CD4-positive, alpha-beta memory T cell (primary cell): ENCODE measurements around the gene DACH1. TPM values are rescaled to one million over a fixed set of nuclear protein-coding genes. Genes with fewer than 3 reads are reported as not detected.
"Not testable (repeated sequence)": the region's sequence is repeated elsewhere in the genome, so short reads cannot be mapped to it uniquely, and the experiment has no call there.

Experiments used
- CTCF ChIA-PET: fragments of 350-600 bp; sonication (Branson Sonifier 250); formaldehyde crosslinking; loops from one replicate; lab custom pipeline; 2021; ENCODE audit warnings: inconsistent platforms; ENCODE audit not compliant: partially characterized antibody; lab: Charles Lee
- POLR2A ChIA-PET: fragments of 350-600 bp; sonication (Branson Sonifier 250); formaldehyde crosslinking; loops from one replicate; lab custom pipeline; 2021; ENCODE audit not compliant: partially characterized antibody; lab: Charles Lee
- DNase-seq, 5 donors: peaks; one replicate each; pipeline versions ENCODE4 v3.0.0 to v3.0.0-alpha.2; 2020 to 2022; ENCODE audit warnings: mixed read lengths in 1 of 5
- H3K27ac ChIP-seq: one replicate; pipeline ENCODE4 v1.7.0; 2013; ENCODE audit warnings: low read depth, low read length
- H3K27me3 ChIP-seq: 2 replicates; pipeline ENCODE4 v1.7.0; 2013; ENCODE audit warnings: mild to moderate bottlenecking, low read length, moderate library complexity; ENCODE audit not compliant: insufficient read depth
- H3K36me3 ChIP-seq: 2 replicates; pipeline ENCODE4 v1.7.0; 2013; ENCODE audit warnings: mild to moderate bottlenecking, low read length, moderate library complexity; ENCODE audit not compliant: insufficient read depth
- H3K4me1 ChIP-seq: 2 replicates; pipeline ENCODE4 v1.7.0; 2013; ENCODE audit warnings: mild to moderate bottlenecking, low read length, moderate library complexity; ENCODE audit not compliant: insufficient read depth
- H3K4me3 ChIP-seq, 2 donors: one replicate each; pipeline ENCODE4 v1.7.0; 2013; ENCODE audit warnings: low read length in 2 of 2, mild to moderate bottlenecking in 1 of 2
- H3K9me3 ChIP-seq, 2 donors: one replicate each; pipeline ENCODE4 v1.7.0; 2013; ENCODE audit warnings: low read length in 2 of 2, control low read depth in 1 of 2; ENCODE audit not compliant: control insufficient read depth in 1 of 2
- H3K27ac Mint-ChIP-seq, 7 donors: one replicate each; pipeline ENCODE4 v1.8.0; 2020 to 2021; ENCODE audit warnings: mixed read lengths in 7 of 7, mild to moderate bottlenecking in 6 of 7, inconsistent platforms in 3 of 7, moderate library complexity in 3 of 7
- H3K27me3 Mint-ChIP-seq, 2 donors: one replicate each; pipeline ENCODE4 v1.8.0; 2020 to 2021; ENCODE audit warnings: mixed read lengths in 2 of 2
- H3K36me3 Mint-ChIP-seq, 2 donors: one replicate each; pipeline ENCODE4 v1.8.0; 2020 to 2021; ENCODE audit warnings: mixed read lengths in 2 of 2, inconsistent platforms in 1 of 2, mild to moderate bottlenecking in 1 of 2
- H3K4me1 Mint-ChIP-seq, 4 donors: one replicate each; pipeline ENCODE4 v1.8.0; 2020 to 2021; ENCODE audit warnings: mixed read lengths in 4 of 4, mild to moderate bottlenecking in 1 of 4
- H3K4me3 Mint-ChIP-seq, 8 donors: one replicate each; pipeline ENCODE4 v1.8.0; 2020 to 2021; ENCODE audit warnings: mixed read lengths in 8 of 8, mild to moderate bottlenecking in 7 of 8, moderate library complexity in 6 of 8, inconsistent platforms in 3 of 8
- H3K9me3 Mint-ChIP-seq, 8 donors: one replicate each; pipeline ENCODE4 v1.8.0; 2020 to 2021; ENCODE audit warnings: mixed read lengths in 8 of 8, mild to moderate bottlenecking in 5 of 8, inconsistent platforms in 3 of 8, moderate library complexity in 1 of 8
- intact Hi-C: fragments of 100-400 bp; cut with micrococcal nuclease; formaldehyde crosslinking; loops from one replicate; pipeline ENCODE4 v1.15.1; 2023
- polyA plus RNA-seq, 2 donors: library from polyadenylated mRNA; unstranded; fragments of 300-500 nt; fragmentation: Illumina TruSeq; gene quantifications; one replicate each; pipeline ENCODE4 v1.2.3, GENCODE V29; 2021
- total RNA-seq, 2 experiments: library from RNA; stranded (reverse); gene quantifications; one replicate each; pipeline ENCODE4 v1.2.3, GENCODE V29; 2021

DACH1 gene
- total and polyA plus RNA-seq, 4 experiments from 2014 or later = not detected

- H3K9me3 Mint-ChIP-seq = peaks cover 0 to 4% (median 0%) of the 10 kb centered on the region in 8 donors
- Histone ChIP-seq H3K4me1 (no peaks in the 10 kb centered on the region), H3K9me3 (no peaks in the 10 kb centered on the region), H3K4me3 (no peak overlapping the region), H3K27ac (no peak overlapping the region), H3K27me3 (no peaks in the 10 kb centered on the region), H3K36me3 (no peaks in the 10 kb centered on the region)
- ChIA-PET CTCF (no interaction called here), POLR2A (no interaction called here)
- H3K4me3 Mint-ChIP-seq = no peak overlapping the region
- H3K27me3 Mint-ChIP-seq = no peaks in the 10 kb centered on the region
- H3K36me3 Mint-ChIP-seq = no peaks in the 10 kb centered on the region
- no peak for DNase-seq
- no peak overlapping the region for H3K27ac Mint-ChIP-seq
- intact Hi-C loops = no loop called here
- no peaks in the 10 kb centered on the region for H3K4me1 Mint-ChIP-seq
Observed at GRCh38 chr13:71842003-71842402, 25.0 kb downstream of the DACH1 start.

- no peaks in the 10 kb centered on the region for H3K36me3 ChIP-seq
- Mint-ChIP-seq H3K27ac (no peak overlapping the region), H3K4me3 (no peak overlapping the region), H3K36me3 (no peaks in the 10 kb centered on the region), H3K9me3 (peaks cover 0 to 15% (median 1%) of the 10 kb centered on the region in 8 donors), H3K4me1 (no peaks in the 10 kb centered on the region), H3K27me3 (no peaks in the 10 kb centered on the region)
- DNase-seq = no peak
- no peak overlapping the region for H3K4me3 ChIP-seq
- no peaks in the 10 kb centered on the region for H3K27me3 ChIP-seq
- peaks cover 0 to 5% of the 10 kb centered on the region in 2 donors for H3K9me3 ChIP-seq
- no peaks in the 10 kb centered on the region for H3K4me1 ChIP-seq
- ChIA-PET POLR2A (no interaction called here), CTCF (no interaction called here)
- intact Hi-C loops = no loop called here
- no peak overlapping the region for H3K27ac ChIP-seq
Observed at GRCh38 chr13:71838842-71839241, 28.2 kb downstream of the DACH1 start.

GRCh38 chr13:71837582-71837981, 29.4 kb downstream of the DACH1 start:
- H3K4me3 ChIP-seq, H3K27me3 Mint-ChIP-seq, CTCF ChIA-PET, H3K9me3 ChIP-seq, H3K36me3 ChIP-seq, POLR2A ChIA-PET, H3K36me3 Mint-ChIP-seq, H3K4me1 ChIP-seq, H3K4me3 Mint-ChIP-seq, H3K27ac Mint-ChIP-seq, intact Hi-C loops, DNase-seq, H3K27me3 ChIP-seq, H3K27ac ChIP-seq, H3K4me1 Mint-ChIP-seq: not testable (repeated sequence)
- H3K9me3 Mint-ChIP-seq = peaks cover 0 to 15% (median 1%) of the 10 kb centered on the region in 8 donors

- Mint-ChIP-seq H3K4me1 (peaks cover 0 to 2% (median 0%) of the 10 kb centered on the region in 4 donors), H3K36me3 (no peaks in the 10 kb centered on the region), H3K9me3 (peaks cover 0 to 9% (median 2%) of the 10 kb centered on the region in 8 donors), H3K4me3 (no peak overlapping the region), H3K27ac (no peak overlapping the region), H3K27me3 (no peaks in the 10 kb centered on the region)
- no peak for DNase-seq
- Histone ChIP-seq H3K27me3 (no peaks in the 10 kb centered on the region), H3K27ac (no peak overlapping the region), H3K4me3 (no peak overlapping the region), H3K9me3 (peaks cover 0 to 5% of the 10 kb centered on the region in 2 donors), H3K36me3 (no peaks in the 10 kb centered on the region), H3K4me1 (no peaks in the 10 kb centered on the region)
- CTCF ChIA-PET = no interaction called here
- intact Hi-C loops = no loop called here
- POLR2A ChIA-PET = no interaction called here
Observed at GRCh38 chr13:71831716-71832115, 35.3 kb downstream of the DACH1 start.

GRCh38 chr13:71830736-71831135, 36.3 kb downstream of the DACH1 start:
- Histone ChIP-seq H3K9me3 (no peaks in the 10 kb centered on the region), H3K4me1 (no peaks in the 10 kb centered on the region), H3K27me3 (no peaks in the 10 kb centered on the region), H3K4me3 (no peak overlapping the region), H3K27ac (no peak overlapping the region), H3K36me3 (no peaks in the 10 kb centered on the region)
- H3K9me3 Mint-ChIP-seq = peaks cover 0 to 6% (median under 1%) of the 10 kb centered on the region in 8 donors
- DNase-seq = no peak
- ChIA-PET POLR2A (no interaction called here), CTCF (no interaction called here)
- no peak overlapping the region for H3K27ac Mint-ChIP-seq
- H3K27me3 Mint-ChIP-seq = no peaks in the 10 kb centered on the region
- H3K36me3 Mint-ChIP-seq = no peaks in the 10 kb centered on the region
- peaks cover 0 to 2% (median 0%) of the 10 kb centered on the region in 4 donors for H3K4me1 Mint-ChIP-seq
- no peak overlapping the region for H3K4me3 Mint-ChIP-seq
- intact Hi-C loops = no loop called here

- POLR2A ChIA-PET = no interaction called here
- Mint-ChIP-seq H3K9me3 (peaks cover 0 to 6% (median under 1%) of the 10 kb centered on the region in 8 donors), H3K4me3 (no peak overlapping the region), H3K36me3 (no peaks in the 10 kb centered on the region), H3K4me1 (peaks cover 0 to 2% (median 0%) of the 10 kb centered on the region in 4 donors), H3K27me3 (no peaks in the 10 kb centered on the region), H3K27ac (no peak overlapping the region)
- H3K4me3 ChIP-seq = no peak overlapping the region
- no peaks in the 10 kb centered on the region for H3K36me3 ChIP-seq
- DNase-seq = no peak
- no peaks in the 10 kb centered on the region for H3K9me3 ChIP-seq
- no peaks in the 10 kb centered on the region for H3K4me1 ChIP-seq
- intact Hi-C loops = no loop called here
- CTCF ChIA-PET = no interaction called here
- no peaks in the 10 kb centered on the region for H3K27me3 ChIP-seq
- H3K27ac ChIP-seq = no peak overlapping the region
Observed at GRCh38 chr13:71830323-71830722, 36.7 kb downstream of the DACH1 start.

GRCh38 chr13:71829547-71829946, 37.5 kb downstream of the DACH1 start:
- CTCF ChIA-PET = no interaction called here
- Histone ChIP-seq H3K27me3 (no peaks in the 10 kb centered on the region), H3K4me3 (no peak overlapping the region), H3K27ac (no peak overlapping the region), H3K4me1 (no peaks in the 10 kb centered on the region), H3K9me3 (no peaks in the 10 kb centered on the region), H3K36me3 (no peaks in the 10 kb centered on the region)
- POLR2A ChIA-PET = no interaction called here
- Mint-ChIP-seq H3K4me3 (no peak overlapping the region), H3K27ac (no peak overlapping the region), H3K27me3 (no peaks in the 10 kb centered on the region), H3K9me3 (peaks cover 0 to 6% (median 0%) of the 10 kb centered on the region in 8 donors), H3K4me1 (peaks cover 0 to 2% (median 0%) of the 10 kb centered on the region in 4 donors), H3K36me3 (no peaks in the 10 kb centered on the region)
- intact Hi-C loops = no loop called here
- DNase-seq = no peak

- no peaks in the 10 kb centered on the region for H3K27me3 Mint-ChIP-seq
- peaks cover 0 to 6% (median 0%) of the 10 kb centered on the region in 8 donors for H3K9me3 Mint-ChIP-seq
- intact Hi-C loops = no loop called here
- no peak for DNase-seq
- Histone ChIP-seq H3K4me1 (no peaks in the 10 kb centered on the region), H3K4me3 (no peak overlapping the region), H3K9me3 (no peaks in the 10 kb centered on the region), H3K36me3 (no peaks in the 10 kb centered on the region), H3K27ac (no peak overlapping the region), H3K27me3 (no peaks in the 10 kb centered on the region)
- H3K27ac Mint-ChIP-seq = no peak overlapping the region
- peaks cover 0 to 2% (median 0%) of the 10 kb centered on the region in 4 donors for H3K4me1 Mint-ChIP-seq
- ChIA-PET POLR2A (no interaction called here), CTCF (no interaction called here)
- H3K36me3 Mint-ChIP-seq = no peaks in the 10 kb centered on the region
- H3K4me3 Mint-ChIP-seq = no peak overlapping the region
Observed at GRCh38 chr13:71828564-71828963, 38.4 kb downstream of the DACH1 start.
